Right lobe of liver (tissue), 4 donors: ENCODE measurements around the gene PCSK6.

Experiments
- POLR2A ChIP-seq: fragments of 450-650 bp; IDR thresholded peaks from one replicate; pipeline ENCODE4 v1.6.1; 2017; ENCODE audit warnings: antibody characterized with exemption, mild to moderate bottlenecking
- TF ChIP-seq, protein P1 (sequence below), 4 donors: fragments of 200-600 bp in 3 of 4; fragments of 450-650 bp in 1 of 4; IDR thresholded peaks; one replicate each; pipeline versions ENCODE4 v1.5.1 to v1.8.0; 2016 to 2022; ENCODE audit warnings: antibody characterized with exemption in 4 of 4, mild to moderate bottlenecking in 2 of 4
- donor health status: DM: no; HTN: no; CAD: no.
- donor health status: DM: no; HTN: no; CAD: no.
- donor health status: DM: no; HTN: yes; CAD: no.

DNA sequence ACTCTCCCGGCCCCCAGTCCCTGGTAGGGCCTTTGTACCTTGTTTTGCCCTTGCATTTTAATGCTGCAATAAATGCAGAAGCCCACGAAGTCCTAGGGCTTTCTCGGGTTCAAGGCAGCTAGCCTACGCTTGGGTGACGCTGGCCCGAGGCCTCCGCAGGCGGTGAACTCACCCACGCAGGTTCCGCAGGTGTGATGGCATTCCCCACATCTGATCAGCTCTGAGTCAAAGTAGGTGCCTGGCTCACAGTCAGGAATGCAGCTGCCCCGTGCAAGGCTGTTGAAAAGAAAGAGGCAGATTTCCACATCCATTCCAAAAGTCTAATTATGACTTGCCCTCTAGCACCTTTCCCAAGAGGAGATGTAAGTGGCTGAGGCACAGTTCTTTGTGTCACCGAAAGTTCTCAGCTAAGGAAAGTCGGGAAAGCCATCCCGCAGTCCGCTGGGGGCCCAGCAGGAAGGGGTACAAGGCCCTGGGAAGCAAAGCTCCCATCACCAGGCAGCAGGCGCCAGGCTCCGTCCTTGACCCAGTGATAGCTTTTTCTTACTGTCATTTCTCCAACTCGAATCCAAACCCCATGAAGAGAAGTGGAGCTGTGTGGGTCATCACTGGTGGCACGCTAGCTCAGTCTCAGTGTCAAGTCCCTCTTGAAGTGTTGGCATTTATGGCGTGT lies 171.2 kb downstream of the PCSK6 start:
- no peak for TF ChIP-seq POLR2A
- TF ChIP-seq, protein P1, sequence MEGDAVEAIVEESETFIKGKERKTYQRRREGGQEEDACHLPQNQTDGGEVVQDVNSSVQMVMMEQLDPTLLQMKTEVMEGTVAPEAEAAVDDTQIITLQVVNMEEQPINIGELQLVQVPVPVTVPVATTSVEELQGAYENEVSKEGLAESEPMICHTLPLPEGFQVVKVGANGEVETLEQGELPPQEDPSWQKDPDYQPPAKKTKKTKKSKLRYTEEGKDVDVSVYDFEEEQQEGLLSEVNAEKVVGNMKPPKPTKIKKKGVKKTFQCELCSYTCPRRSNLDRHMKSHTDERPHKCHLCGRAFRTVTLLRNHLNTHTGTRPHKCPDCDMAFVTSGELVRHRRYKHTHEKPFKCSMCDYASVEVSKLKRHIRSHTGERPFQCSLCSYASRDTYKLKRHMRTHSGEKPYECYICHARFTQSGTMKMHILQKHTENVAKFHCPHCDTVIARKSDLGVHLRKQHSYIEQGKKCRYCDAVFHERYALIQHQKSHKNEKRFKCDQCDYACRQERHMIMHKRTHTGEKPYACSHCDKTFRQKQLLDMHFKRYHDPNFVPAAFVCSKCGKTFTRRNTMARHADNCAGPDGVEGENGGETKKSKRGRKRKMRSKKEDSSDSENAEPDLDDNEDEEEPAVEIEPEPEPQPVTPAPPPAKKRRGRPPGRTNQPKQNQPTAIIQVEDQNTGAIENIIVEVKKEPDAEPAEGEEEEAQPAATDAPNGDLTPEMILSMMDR (IDR thresholded peaks at IDR 0.05) = no peak
